ENCODE data around the gene ARL15. TPM values are rescaled to one million over a fixed set of nuclear protein-coding genes. Genes with fewer than 3 reads are reported as not detected.

ARL15 gene
- total RNA-seq, 1 experiment from 2014 or later: 18.3 TPM

DNA sequence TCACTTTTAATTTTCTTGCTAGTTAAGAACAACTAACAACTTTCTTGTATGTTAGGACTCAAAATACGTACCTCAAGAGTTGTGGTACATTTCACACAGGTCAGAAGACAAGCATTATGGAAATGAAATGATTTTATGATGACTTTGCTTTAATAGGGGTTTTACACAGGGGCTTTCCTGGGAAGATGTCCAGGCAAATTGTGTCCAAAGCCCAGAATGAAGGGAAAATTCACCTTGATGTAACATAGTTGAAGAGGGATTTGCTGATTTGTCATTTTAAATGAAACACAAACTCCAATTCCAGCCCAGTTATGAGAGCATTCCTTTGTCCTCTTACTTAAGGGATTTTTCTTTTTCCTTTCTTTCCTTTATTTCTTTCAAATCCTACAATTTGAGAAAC is 89.2 kb downstream of the ARL15 start:
- Histone ChIP-seq H3K36me3 (ENCODE audit: insufficient read depth, low read length, poor library complexity, severe bottlenecking) (no peaks in the 10 kb centered on the region), H3K9me3 (ENCODE audit: low read depth, low read length, poor library complexity, severe bottlenecking) (no peaks in the 10 kb centered on the region), H3K4me3 (ENCODE audit: low read depth, low read length, poor library complexity, severe bottlenecking) (no peak overlapping the region), H3K4me1 (ENCODE audit: insufficient read depth, low read length, poor library complexity, severe bottlenecking) (no peaks in the 10 kb centered on the region), H3K27ac (ENCODE audit: low read depth, low read length, poor library complexity, severe bottlenecking) (no peak overlapping the region), H3K27me3 (replicated peaks; ENCODE audit: insufficient read depth, low read depth, low read length, poor library complexity) (peaks cover 6% of the 10 kb centered on the region)
- no peak for TF ChIP-seq EZH2 (IDR thresholded peaks at IDR 0.05; ENCODE audit: borderline replicate concordance, low read depth, low read length, poor library complexity, severe bottlenecking)
- TF ChIP-seq, protein P1, sequence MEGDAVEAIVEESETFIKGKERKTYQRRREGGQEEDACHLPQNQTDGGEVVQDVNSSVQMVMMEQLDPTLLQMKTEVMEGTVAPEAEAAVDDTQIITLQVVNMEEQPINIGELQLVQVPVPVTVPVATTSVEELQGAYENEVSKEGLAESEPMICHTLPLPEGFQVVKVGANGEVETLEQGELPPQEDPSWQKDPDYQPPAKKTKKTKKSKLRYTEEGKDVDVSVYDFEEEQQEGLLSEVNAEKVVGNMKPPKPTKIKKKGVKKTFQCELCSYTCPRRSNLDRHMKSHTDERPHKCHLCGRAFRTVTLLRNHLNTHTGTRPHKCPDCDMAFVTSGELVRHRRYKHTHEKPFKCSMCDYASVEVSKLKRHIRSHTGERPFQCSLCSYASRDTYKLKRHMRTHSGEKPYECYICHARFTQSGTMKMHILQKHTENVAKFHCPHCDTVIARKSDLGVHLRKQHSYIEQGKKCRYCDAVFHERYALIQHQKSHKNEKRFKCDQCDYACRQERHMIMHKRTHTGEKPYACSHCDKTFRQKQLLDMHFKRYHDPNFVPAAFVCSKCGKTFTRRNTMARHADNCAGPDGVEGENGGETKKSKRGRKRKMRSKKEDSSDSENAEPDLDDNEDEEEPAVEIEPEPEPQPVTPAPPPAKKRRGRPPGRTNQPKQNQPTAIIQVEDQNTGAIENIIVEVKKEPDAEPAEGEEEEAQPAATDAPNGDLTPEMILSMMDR (conservative IDR thresholded peaks at IDR 0.05; ENCODE audit: low read depth, low read length): no peak
- CTCF ChIA-PET: no interaction called here
- POLR2A ChIA-PET (ENCODE audit: low non-redundant PET): interaction anchor here (0.6 kb wide), 1 partner anchor 18 kb away, joined by 4 read pairs; no protein-coding TSS in a partner anchor
- DNase-seq (ENCODE audit: low spot score): no peak
- intact Hi-C loops (cut with micrococcal nuclease; ENCODE audit: unreplicated experiment): loop anchor here (10.0 kb wide), 1 partner anchor 1276 kb away; no protein-coding TSS in a partner anchor
- no TSS peak for BruUV-seq (replicated peaks)

DNA sequence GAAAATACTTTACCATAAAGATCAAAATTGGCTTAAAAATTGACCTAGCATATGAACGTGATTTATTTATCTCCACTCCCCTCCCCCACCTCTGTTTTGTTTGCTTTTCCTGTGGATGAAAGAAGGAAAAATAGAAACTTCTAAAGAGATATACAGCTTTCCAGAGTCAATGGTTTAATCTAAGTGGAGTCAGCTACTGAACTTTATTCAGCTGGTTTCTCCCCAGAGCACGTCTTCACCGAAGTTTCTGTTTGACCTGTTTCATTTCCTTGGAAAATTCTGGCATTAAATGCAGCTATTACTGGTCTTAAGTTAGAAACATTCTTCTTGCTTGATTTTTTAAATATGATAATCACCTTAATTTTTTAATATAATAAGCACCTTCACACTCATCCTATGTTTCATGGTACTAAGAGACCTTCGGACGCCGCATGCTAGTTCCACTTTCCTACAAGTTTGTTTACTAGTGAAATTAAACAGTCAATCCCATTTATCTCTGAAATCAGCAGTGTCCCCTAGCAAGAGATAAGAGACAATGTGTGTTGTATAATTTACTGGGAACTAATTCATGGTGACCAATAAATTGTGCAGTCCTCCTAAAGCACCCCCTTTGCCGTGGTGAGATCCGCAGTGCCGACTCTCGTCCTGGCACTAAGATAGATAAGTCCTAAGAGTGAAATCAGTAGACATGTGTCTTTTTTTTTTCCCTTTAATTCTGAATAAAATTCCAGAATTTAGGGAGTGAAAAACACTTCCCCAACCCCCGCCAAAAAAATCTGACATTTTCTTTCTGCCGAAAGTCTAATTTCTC is 89.9 kb downstream of the ARL15 start:
- ChIA-PET CTCF (no interaction called here), POLR2A (ENCODE audit: low non-redundant PET) (no interaction called here)
- H3K4me1 ChIP-seq (ENCODE audit: insufficient read depth, low read length, poor library complexity, severe bottlenecking): peaks cover 6% of the 10 kb centered on the region
- intact Hi-C loops (cut with micrococcal nuclease; ENCODE audit: unreplicated experiment): loop anchor here (10.0 kb wide), 1 partner anchor 1276 kb away; no protein-coding TSS in a partner anchor
- TF ChIP-seq EZH2 (IDR thresholded peaks at IDR 0.05; ENCODE audit: borderline replicate concordance, low read depth, low read length, poor library complexity, severe bottlenecking): no peak
- TF ChIP-seq, protein P1 (conservative IDR thresholded peaks at IDR 0.05; ENCODE audit: low read depth, low read length): no peak
- peaks cover 6% of the 10 kb centered on the region for H3K27me3 ChIP-seq (replicated peaks; ENCODE audit: insufficient read depth, low read depth, low read length, poor library complexity)
- no peaks in the 10 kb centered on the region for H3K36me3 ChIP-seq (ENCODE audit: insufficient read depth, low read length, poor library complexity, severe bottlenecking)
- no peak for DNase-seq (ENCODE audit: low spot score)
- no peak overlapping the region for H3K4me3 ChIP-seq (ENCODE audit: low read depth, low read length, poor library complexity, severe bottlenecking)
- H3K27ac ChIP-seq (ENCODE audit: low read depth, low read length, poor library complexity, severe bottlenecking): no peak overlapping the region
- BruUV-seq (replicated peaks): no TSS peak
- no peaks in the 10 kb centered on the region for H3K9me3 ChIP-seq (ENCODE audit: low read depth, low read length, poor library complexity, severe bottlenecking)

- POLR2A ChIA-PET (ENCODE audit: low non-redundant PET): no interaction called here
- Histone ChIP-seq H3K9me3 (ENCODE audit: low read depth, low read length, poor library complexity, severe bottlenecking) (no peaks in the 10 kb centered on the region), H3K27me3 (replicated peaks; ENCODE audit: insufficient read depth, low read depth, low read length, poor library complexity) (peaks cover 6% of the 10 kb centered on the region), H3K4me1 (ENCODE audit: insufficient read depth, low read length, poor library complexity, severe bottlenecking) (peaks cover 14% of the 10 kb centered on the region), H3K36me3 (ENCODE audit: insufficient read depth, low read length, poor library complexity, severe bottlenecking) (no peaks in the 10 kb centered on the region), H3K4me3 (ENCODE audit: low read depth, low read length, poor library complexity, severe bottlenecking) (no peak overlapping the region), H3K27ac (ENCODE audit: low read depth, low read length, poor library complexity, severe bottlenecking) (no peak overlapping the region)
- intact Hi-C loops (cut with micrococcal nuclease; ENCODE audit: unreplicated experiment): loop anchor here (1.0 to 10.0 kb wide), 5 partner anchors 223 to 1095 kb away; no protein-coding TSS in a partner anchor
- CTCF ChIA-PET: no interaction called here
- no peak for TF ChIP-seq EZH2 (IDR thresholded peaks at IDR 0.05; ENCODE audit: borderline replicate concordance, low read depth, low read length, poor library complexity, severe bottlenecking)
- TF ChIP-seq, protein P1 (conservative IDR thresholded peaks at IDR 0.05; ENCODE audit: low read depth, low read length): peak; percentile 79
- BruUV-seq (replicated peaks): no TSS peak
- peak; percentile 75 for DNase-seq (ENCODE audit: low spot score)
Observed at GRCh38 chr5:54217826-54218503, 92.4 kb downstream of the ARL15 start.
